Measurements from ENCODE around the gene HSBP1.

HSBP1 gene

DNA sequence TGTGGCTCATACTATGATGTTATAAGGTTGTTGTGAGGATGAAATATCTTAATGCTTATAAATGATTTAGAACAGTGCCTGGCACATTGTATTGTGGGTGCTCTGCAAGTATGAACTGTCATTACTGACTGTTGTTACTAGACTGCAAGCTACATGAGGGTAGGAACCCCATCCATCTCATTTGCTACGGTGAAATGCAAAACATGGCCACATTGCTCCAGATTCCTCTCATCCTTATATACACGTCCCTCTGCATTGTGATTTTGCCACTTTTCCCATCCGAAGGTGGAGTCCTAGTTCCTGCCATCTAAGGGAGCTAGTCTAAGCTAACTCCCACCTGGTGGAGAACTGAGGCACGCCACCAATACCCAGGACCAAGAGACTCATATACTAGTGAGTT lies 29.8 kb downstream of the HSBP1 start:
- H3K36me3 ChIP-seq (replicated peaks) = no peaks in the 10 kb centered on the region
- H3K4me1 ChIP-seq = peaks cover 55% of the 10 kb centered on the region
- no peaks in the 10 kb centered on the region for H3K27me3 ChIP-seq (ENCODE audit: low read depth)
- DNase-seq (ENCODE audit: low spot score in 2 of 2) = no peak
- H3K4me3 ChIP-seq = no peak overlapping the region
- in situ Hi-C loops (cut with MboI; ENCODE audit: low sequenced_read_pairs) = no loop called here
- H3K9me3 ChIP-seq = no peaks in the 10 kb centered on the region

DNA sequence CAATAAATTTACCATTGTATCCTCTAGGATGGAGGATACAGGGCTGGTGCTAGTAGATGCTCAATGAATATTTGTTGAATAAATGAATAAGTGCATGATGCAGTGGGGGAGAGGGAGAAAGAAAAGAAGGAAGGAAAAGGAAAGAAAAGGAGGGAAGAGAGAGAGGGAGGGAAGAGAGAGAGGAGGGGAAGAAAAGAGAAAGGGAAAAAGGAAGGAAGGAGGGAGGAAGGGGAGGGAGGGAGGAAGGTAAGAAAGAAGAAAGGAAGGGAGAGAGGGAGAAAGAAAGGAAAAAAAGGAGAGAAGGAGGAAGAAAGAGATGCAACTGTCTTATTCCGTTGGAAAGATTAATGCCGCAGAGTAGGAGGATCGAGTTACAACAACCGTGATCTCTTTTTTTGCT lies 30.4 kb downstream of the HSBP1 start:
- H3K4me1 ChIP-seq = peaks cover 60% of the 10 kb centered on the region
- no peaks in the 10 kb centered on the region for H3K36me3 ChIP-seq (replicated peaks)
- H3K27me3 ChIP-seq (ENCODE audit: low read depth) = no peaks in the 10 kb centered on the region
- no peaks in the 10 kb centered on the region for H3K9me3 ChIP-seq
- in situ Hi-C loops (cut with MboI; ENCODE audit: low sequenced_read_pairs) = no loop called here
- no peak for DNase-seq (ENCODE audit: low spot score in 2 of 2)
- no peak overlapping the region for H3K4me3 ChIP-seq

DNA sequence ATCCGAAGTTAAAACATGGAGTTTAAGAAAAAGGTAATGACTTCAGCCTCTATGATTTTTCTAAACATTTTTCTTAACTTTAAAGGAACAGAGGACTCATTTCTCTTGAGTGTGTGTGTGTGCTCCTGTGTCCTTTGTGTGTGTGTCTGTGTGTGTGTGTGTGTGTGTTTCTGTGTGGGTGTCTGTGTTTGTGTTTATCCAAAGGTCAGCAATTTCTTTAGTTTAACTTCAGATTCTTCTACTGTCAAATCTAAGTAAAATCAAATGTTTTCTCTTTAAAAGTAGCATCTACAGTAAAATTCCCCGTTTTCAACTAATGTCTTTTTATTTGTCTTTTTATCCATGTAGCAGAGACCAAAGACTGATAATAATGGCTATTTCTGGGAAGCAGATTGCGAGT lies 31.8 kb downstream of the HSBP1 start:
- in situ Hi-C loops (cut with MboI; ENCODE audit: low sequenced_read_pairs) = no loop called here
- H3K4me1 ChIP-seq = peaks cover 74% of the 10 kb centered on the region
- H3K4me3 ChIP-seq = no peak overlapping the region
- no peaks in the 10 kb centered on the region for H3K9me3 ChIP-seq
- DNase-seq (ENCODE audit: low spot score in 2 of 2) = no peak
- H3K36me3 ChIP-seq (replicated peaks) = no peaks in the 10 kb centered on the region
- no peaks in the 10 kb centered on the region for H3K27me3 ChIP-seq (ENCODE audit: low read depth)

DNA sequence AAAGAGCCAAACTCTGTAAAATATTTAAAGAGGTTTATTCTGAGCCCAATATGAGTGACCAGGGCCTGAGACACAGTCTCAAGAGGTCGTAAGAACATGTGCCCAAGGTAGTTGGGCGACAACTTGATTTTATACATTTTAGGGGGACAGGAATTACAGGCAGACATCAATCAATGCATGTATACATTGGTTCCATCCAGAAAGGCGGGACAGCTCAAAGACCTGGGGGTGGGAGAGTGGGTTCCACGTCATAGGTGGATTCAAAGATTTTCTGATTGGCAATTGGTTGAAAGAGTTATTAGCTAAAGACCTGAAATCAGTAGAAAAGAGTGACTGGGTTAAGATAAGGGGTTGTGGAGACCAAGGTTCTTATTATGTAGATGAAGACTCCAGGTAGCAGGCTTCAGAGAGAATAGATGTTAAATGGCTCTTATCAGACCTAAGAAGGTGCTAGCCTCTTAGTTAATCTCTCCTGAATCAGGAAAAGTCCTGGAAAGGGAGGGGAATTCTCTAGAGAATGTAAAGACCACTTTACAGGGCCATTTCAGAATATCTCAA lies 32.4 kb downstream of the HSBP1 start:
- no peaks in the 10 kb centered on the region for H3K36me3 ChIP-seq (replicated peaks)
- H3K27me3 ChIP-seq (ENCODE audit: low read depth) = no peaks in the 10 kb centered on the region
- no peak overlapping the region for H3K4me3 ChIP-seq
- in situ Hi-C loops (cut with MboI; ENCODE audit: low sequenced_read_pairs) = no loop called here
- no peak for DNase-seq (ENCODE audit: low spot score in 2 of 2)
- peaks cover 69% of the 10 kb centered on the region for H3K4me1 ChIP-seq
- no peaks in the 10 kb centered on the region for H3K9me3 ChIP-seq

DNA sequence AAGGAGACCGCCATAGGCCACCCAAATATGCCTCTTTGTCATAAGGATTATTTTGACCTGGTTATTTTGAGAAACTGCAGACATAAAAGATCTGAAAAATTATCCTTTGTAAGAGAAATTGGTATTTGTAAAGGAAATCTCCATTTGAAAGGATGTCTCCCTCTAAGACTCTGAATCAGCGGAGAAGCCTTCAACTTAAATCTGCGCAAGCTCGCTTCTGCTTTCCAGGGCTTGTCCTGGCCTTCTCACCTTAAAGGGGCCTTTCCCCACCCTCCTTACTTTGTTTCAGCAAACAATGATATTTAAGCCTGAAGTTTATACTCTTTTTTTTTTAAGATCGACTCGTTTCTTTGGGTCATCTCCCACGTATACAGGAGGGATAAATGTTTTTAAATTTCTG lies 34.5 kb downstream of the HSBP1 start:
- H3K4me3 ChIP-seq = no peak overlapping the region
- peak; percentile 76 to 96 for DNase-seq (ENCODE audit: low spot score in 2 of 2)
- H3K9me3 ChIP-seq = no peaks in the 10 kb centered on the region
- no peaks in the 10 kb centered on the region for H3K27me3 ChIP-seq (ENCODE audit: low read depth)
- in situ Hi-C loops (cut with MboI; ENCODE audit: low sequenced_read_pairs) = no loop called here
- peaks cover 57% of the 10 kb centered on the region for H3K4me1 ChIP-seq
- H3K36me3 ChIP-seq (replicated peaks) = no peaks in the 10 kb centered on the region

DNA sequence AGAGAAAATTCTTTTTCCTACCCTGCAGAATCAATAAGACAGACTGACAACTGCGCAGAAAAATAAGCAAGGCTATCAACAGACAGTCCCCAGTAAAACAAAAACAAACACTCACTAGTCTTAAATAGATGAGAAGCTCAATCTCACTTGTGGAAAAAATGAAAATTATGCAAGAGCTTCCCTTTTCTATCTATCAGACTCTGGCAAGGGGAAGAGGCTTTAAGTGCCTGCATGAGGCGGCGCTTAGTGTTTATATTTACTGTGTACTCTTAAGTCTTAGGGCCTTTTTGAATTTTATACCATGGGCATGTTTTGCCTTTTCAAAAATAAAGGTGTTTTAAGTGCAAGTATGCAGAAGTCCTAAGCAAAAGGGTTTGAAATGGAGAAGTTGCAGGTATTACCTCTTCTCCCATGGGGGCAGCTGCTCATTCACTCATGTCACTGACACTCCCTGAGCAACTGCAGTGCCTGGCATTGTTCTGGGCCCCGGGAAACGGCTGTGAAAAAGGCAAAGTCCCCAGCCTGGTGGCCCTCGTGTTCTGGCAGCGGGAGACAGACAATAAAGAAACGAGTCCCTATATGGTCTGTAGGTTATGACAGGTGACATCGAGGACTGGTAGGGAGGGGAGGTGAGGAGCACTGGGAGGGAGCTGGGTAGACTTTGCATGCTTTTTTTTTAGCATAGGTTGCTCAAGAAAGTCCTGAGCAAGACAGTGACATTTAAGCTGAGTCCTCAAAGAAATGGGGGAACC lies 35.2 kb downstream of the HSBP1 start:
- Histone ChIP-seq H3K4me3 (no peak overlapping the region), H3K27me3 (ENCODE audit: low read depth) (no peaks in the 10 kb centered on the region), H3K36me3 (replicated peaks) (no peaks in the 10 kb centered on the region), H3K4me1 (peaks cover 64% of the 10 kb centered on the region), H3K9me3 (no peaks in the 10 kb centered on the region)
- peak; percentile 53 to 67 for DNase-seq (ENCODE audit: low spot score in 2 of 2)
- in situ Hi-C loops (cut with MboI; ENCODE audit: low sequenced_read_pairs) = no loop called here

DNA sequence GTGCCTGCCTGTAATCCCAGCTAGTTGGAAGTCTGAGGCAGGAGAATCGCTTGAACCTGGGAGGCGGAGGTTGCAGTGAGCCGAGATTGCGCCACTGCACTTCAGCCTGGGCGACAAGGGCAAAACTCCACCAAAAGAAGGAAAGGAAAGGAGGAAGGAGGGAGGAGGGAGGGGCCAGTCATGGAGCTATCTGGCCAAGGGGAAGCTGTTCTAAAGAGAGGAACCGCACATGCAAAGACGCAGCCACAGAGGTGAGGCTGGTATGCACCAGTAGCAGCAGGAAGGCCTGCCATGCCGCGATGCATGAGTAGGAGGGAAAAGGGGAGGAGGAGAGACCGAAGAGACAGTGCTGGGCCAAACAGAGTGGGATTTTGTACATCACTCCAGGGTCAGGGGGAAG lies 35.9 kb downstream of the HSBP1 start:
- Histone ChIP-seq H3K9me3 (no peaks in the 10 kb centered on the region), H3K4me1 (peaks cover 68% of the 10 kb centered on the region), H3K4me3 (no peak overlapping the region), H3K27me3 (ENCODE audit: low read depth) (no peaks in the 10 kb centered on the region), H3K36me3 (replicated peaks) (no peaks in the 10 kb centered on the region; the same call in 1 of the 2 replicates)
- DNase-seq (ENCODE audit: low spot score in 2 of 2) = peak in 1 of 2 experiments; percentile 37
- in situ Hi-C loops (cut with MboI; ENCODE audit: low sequenced_read_pairs) = no loop called here

DNA sequence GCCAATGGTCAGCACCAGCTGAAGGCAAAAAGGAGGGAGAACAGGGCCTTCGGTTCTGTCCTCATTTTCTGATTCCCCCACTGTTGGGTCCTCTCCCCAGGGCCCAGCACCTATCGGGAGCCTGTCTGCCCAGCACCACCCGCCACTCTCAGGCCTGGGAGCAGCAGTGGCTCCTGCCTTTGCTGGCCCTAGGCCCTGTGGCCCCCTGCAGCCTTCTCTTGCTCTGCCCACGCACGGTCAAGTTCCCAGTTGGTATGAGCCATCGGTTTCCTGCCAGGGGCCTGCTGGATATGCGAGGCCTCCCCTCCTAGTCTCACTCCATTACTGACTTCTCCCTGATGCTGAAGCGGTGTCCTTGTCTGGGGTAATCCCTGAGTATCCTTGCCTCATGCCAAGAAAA lies 37.5 kb downstream of the HSBP1 start:
- peaks cover 72% of the 10 kb centered on the region for H3K4me1 ChIP-seq
- H3K4me3 ChIP-seq = no peak overlapping the region
- in situ Hi-C loops (cut with MboI; ENCODE audit: low sequenced_read_pairs) = no loop called here
- DNase-seq (ENCODE audit: low spot score in 2 of 2) = no peak
- H3K9me3 ChIP-seq = no peaks in the 10 kb centered on the region
- H3K36me3 ChIP-seq (replicated peaks) = no peaks in the 10 kb centered on the region; the same call in none of the 2 replicates
- no peaks in the 10 kb centered on the region for H3K27me3 ChIP-seq (ENCODE audit: low read depth)

DNA sequence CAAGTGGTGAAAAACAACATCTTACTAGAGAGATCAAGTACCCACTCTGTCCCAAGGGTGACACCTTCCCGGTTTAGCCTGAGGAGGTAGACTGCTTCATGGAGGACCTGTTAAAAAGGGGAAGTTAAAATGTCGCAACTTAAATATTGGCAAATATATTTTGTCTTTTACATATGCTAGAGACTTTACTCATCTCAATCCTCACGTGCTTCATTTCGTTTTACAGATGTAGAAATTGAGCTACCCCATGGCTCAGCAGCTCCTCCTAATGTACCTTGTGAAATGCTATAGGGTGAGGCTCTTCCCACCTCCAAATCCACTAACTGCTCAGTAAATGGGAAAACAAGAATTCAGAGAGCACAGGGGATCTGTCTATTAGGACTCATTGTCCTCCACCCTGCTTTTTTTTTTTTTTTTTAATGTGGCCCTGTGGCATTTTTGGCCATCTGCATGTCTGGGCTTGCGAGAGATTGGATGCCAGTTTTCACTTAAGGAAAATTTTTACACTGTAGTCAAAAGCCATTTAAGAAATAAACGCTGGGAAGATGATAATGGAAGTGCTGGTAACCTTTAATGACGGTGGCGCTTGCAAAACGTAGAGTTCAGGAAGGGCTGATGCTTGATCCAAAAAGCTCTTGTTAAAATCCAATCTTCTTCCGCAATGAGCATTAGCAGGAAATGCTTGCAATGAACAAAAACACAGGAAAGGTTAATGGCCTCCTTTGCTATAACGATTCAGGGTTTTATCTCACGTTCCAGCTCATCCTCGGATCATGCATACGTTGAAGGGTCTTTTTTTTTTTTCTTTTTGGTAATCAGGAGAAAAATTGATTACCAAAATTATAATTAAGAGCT lies 39.8 kb downstream of the HSBP1 start:
- peak; percentile 31 to 79 for DNase-seq (ENCODE audit: low spot score in 2 of 2)
- no peaks in the 10 kb centered on the region for H3K27me3 ChIP-seq (ENCODE audit: low read depth)
- no peaks in the 10 kb centered on the region; the same call in none of the 2 replicates for H3K36me3 ChIP-seq (replicated peaks)
- no peak overlapping the region for H3K4me3 ChIP-seq
- H3K4me1 ChIP-seq = peaks cover 52% of the 10 kb centered on the region
- in situ Hi-C loops (cut with MboI; ENCODE audit: low sequenced_read_pairs) = no loop called here
- no peaks in the 10 kb centered on the region for H3K9me3 ChIP-seq

DNA sequence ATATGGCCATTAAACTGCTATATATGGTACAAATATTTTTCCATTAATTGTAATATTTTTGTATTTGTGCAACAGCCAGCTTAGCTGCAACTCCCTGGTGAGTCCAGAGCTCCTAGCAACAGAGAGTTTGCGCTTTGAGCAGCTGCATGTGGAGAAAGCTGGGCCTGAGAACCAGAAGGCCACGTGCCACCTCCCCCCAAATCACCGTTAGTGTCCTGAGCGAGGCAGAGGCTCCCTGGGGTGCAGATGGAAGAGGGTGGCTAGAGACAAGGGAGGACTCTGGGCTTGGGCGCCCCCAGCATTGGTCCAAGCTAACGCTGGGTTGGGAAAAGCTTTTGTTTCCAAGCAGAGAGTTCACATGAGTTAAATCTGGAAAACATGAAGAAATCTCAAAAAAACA lies 41.6 kb downstream of the HSBP1 start:
- no peaks in the 10 kb centered on the region for H3K27me3 ChIP-seq (ENCODE audit: low read depth)
- H3K36me3 ChIP-seq (replicated peaks) = no peaks in the 10 kb centered on the region; the same call in none of the 2 replicates
- no peaks in the 10 kb centered on the region for H3K9me3 ChIP-seq
- in situ Hi-C loops (cut with MboI; ENCODE audit: low sequenced_read_pairs) = no loop called here
- H3K4me1 ChIP-seq = peaks cover 38% of the 10 kb centered on the region
- DNase-seq (ENCODE audit: low spot score in 2 of 2) = peak in 1 of 2 experiments; percentile 55
- H3K4me3 ChIP-seq = no peak overlapping the region

DNA sequence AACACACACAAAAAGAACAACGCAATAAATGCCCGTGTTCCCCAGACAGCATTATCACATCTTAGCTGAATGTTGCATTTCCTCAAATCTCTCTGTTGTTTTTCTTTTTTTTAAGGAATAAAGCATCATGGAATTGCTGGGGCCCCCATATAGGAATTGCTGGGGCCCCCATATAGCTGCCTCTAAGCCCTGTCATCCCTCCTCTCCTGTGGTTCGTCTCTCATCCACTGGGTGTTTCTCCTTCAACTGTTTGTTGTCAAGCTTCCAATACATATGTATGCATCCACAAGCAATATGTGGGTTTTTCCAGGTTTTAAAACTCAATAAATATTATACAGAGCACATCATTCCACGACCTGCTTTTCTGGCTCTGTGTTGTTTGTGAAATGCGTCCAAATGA lies 43.2 kb downstream of the HSBP1 start:
- Histone ChIP-seq H3K4me3 (no peak overlapping the region), H3K27me3 (ENCODE audit: low read depth) (no peaks in the 10 kb centered on the region), H3K36me3 (replicated peaks) (no peaks in the 10 kb centered on the region; the same call in none of the 2 replicates), H3K9me3 (no peaks in the 10 kb centered on the region), H3K4me1 (peaks cover 43% of the 10 kb centered on the region)
- in situ Hi-C loops (cut with MboI; ENCODE audit: low sequenced_read_pairs) = no loop called here
- DNase-seq (ENCODE audit: low spot score in 2 of 2) = no peak

DNA sequence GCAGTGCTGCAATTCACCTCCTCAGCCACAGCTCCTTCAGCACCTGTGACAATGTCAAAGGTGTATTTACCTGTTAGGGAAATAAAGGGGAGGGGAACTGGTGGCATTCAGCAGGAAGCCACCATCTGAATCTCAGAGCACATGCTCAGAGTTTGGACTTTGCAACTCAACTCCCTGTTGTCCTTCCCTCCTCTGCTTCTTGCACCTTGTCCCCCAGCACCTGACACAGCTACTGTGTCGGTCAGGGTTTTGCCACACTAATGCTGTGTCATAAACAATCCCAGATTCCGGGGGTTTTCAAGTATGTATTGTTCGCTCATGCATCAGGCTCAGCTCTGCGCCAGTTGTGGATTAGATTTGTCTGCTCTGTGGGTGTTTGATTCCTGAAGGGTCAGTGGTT lies 43.7 kb downstream of the HSBP1 start:
- Histone ChIP-seq H3K4me3 (no peak overlapping the region), H3K9me3 (no peaks in the 10 kb centered on the region), H3K4me1 (peaks cover 46% of the 10 kb centered on the region), H3K36me3 (replicated peaks) (no peaks in the 10 kb centered on the region; the same call in none of the 2 replicates), H3K27me3 (ENCODE audit: low read depth) (no peaks in the 10 kb centered on the region)
- in situ Hi-C loops (cut with MboI; ENCODE audit: low sequenced_read_pairs) = no loop called here
- DNase-seq (ENCODE audit: low spot score in 2 of 2) = no peak

DNA sequence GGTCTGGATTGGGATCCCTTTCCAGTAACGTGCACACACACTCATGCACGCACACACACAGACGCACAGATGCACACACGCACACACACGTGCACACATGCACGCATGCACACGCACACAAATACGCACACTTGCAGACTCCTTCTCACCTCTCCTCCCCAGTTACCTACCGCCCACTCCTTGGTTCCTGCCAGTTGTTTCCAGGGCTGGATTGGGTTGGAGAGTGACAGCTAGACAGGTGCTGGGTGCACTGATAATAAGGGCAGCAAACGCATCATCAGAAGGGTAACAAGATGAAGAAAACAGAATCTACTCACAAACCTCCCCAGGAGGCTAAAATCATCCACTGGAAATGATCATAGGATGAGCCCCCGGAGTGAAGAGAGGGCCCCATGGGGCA lies 45.0 kb downstream of the HSBP1 start:
- H3K27me3 ChIP-seq (ENCODE audit: low read depth) = no peaks in the 10 kb centered on the region
- no peaks in the 10 kb centered on the region for H3K9me3 ChIP-seq
- no peak overlapping the region for H3K4me3 ChIP-seq
- no peaks in the 10 kb centered on the region; the same call in none of the 2 replicates for H3K36me3 ChIP-seq (replicated peaks)
- in situ Hi-C loops (cut with MboI; ENCODE audit: low sequenced_read_pairs) = no loop called here
- peaks cover 42% of the 10 kb centered on the region for H3K4me1 ChIP-seq
- no peak for DNase-seq (ENCODE audit: low spot score in 2 of 2)

DNA sequence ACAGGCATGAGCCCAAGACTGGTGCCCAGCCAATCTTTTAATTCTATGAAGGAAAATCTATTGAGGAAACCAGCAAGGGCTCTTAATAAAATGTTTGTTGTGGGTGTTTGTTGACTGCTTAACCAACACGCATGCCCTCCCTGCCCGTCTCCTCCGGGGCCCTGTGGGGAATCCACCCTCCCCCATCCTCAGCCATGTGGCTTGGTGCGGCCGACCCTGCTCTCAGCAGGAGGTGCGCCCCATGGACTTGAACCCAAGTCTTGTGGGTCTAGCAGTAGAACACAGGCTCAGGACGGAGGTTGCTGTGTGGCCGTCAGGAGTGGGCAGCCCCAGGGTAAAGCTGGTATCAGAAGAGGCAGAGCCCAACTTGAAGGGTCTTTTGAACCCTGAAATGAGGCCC lies 46.1 kb downstream of the HSBP1 start:
- no peaks in the 10 kb centered on the region; the same call in none of the 2 replicates for H3K36me3 ChIP-seq (replicated peaks)
- DNase-seq (ENCODE audit: low spot score in 2 of 2) = no peak
- H3K4me3 ChIP-seq = no peak overlapping the region
- H3K9me3 ChIP-seq = no peaks in the 10 kb centered on the region
- in situ Hi-C loops (cut with MboI; ENCODE audit: low sequenced_read_pairs) = no loop called here
- peaks cover 32% of the 10 kb centered on the region for H3K4me1 ChIP-seq
- H3K27me3 ChIP-seq (ENCODE audit: low read depth) = no peaks in the 10 kb centered on the region
